Stimulated activated CD8-positive, alpha-beta memory T cell treated with anti-CD3 and anti-CD28 coated beads, Interleukin-12 subunit alpha, Interleukin-12 subunit beta, amount 100 ng/mL, for 1 hour (primary cell): ENCODE results near the gene NRG2.
A peak's percentile ranks its signal among the peaks of the same experiment; 100 is the strongest.

Experiments used
- DNase-seq: peaks from one replicate; pipeline ENCODE4 v3.0.0-alpha.2; 2020; ENCODE audit warnings: low read depth

NRG2 gene

DNA sequence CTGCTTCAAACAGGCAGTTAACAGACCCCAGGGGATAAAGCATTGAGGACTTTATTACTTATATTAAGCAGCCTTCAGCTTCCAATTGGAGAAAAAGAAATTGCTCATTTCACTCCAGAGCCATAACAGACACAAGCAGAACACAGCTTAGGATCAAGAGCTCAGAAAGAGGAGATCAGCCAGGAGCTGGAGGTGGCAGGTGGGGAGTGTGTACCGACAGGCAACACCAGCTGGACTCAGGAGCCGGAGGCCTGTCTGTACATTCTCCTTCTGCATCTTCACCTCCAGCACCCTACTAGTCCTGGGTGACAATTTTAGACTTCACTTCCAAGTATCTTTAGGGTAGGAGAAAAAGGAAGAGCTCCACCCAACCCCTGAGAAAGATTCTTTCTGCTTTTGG is 35.8 kb downstream of the NRG2 start:
- DNase-seq, result no peak

DNA sequence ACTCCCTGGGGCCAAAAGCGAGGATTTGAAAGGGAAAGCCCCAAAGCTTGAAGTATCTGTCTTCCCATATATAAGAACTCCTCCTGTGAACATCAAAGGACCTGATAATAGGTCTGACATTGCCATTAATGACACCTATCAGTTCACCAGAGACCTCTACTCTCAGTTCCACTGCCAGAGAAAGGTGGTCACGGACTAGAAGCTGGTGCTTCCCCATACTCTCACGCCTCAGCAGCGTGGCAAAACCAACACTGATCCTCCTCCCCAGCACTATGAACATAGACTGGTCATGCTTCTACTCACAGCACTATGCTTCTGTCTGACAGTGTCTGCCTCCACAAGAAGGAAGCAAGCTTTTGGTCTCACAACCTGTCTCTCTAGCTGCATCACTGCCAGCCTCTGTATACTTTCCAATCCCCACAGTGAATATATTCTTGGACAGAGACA is 37.9 kb downstream of the NRG2 start:
- DNase-seq, result no peak

DNA sequence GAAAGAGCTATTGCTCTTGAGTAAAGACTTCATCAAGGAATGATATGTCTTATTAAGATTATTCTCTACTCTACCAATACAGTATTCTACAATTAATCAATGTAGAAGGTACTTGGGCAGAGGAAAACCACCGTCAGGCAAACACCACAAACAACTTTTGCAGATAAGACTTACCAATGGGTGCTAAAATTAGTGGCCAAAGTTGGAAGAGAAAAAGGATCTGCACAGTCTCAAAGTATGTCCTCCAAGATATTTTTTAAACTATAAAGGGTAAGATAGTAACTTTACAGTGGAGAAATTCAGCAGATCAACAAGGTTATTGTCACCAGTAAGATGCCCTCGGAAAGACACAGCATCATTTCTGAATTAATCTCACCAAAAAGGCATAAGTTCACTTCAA is 38.9 kb downstream of the NRG2 start:
- DNase-seq, result no peak

DNA sequence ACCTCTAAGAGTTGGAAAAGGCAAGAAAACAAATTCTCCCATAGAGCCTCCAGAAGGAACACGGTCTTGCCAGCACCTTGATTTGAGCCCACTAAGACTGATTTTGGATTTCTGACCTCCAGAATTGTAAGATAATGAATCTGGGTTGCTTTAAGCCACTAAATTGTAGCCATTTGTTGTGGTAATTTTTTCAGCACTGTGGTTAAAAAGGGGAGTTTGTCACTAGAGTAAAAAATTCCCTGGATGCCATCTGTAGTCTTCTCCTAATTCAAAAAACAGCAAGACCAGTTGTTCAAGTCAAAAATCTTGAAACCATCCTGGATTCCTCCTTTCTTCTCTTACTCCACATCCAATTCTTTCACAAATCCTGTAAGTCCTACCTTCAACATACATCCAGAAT is 39.6 kb downstream of the NRG2 start:
- no peak for DNase-seq

DNA sequence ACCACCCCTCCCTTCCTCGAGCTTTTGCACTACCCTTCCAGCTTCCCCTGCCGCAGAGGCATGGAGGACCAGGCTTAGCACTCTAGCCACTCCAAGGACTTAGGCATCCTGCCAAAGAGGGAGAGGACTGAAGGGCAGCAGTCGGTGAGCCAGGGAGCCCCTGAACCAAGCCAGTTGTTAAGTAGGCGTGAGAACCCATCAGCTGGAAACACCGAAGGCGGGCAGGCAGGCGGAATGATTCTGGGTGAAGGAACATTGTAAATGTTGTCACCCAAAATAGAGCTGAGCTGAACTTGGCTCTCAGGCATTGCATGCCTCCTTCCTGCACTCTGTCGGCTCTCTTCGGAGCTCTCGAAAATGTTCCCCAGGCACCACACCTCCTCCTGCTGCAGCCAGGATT is 42.8 kb downstream of the NRG2 start:
- no peak for DNase-seq

DNA sequence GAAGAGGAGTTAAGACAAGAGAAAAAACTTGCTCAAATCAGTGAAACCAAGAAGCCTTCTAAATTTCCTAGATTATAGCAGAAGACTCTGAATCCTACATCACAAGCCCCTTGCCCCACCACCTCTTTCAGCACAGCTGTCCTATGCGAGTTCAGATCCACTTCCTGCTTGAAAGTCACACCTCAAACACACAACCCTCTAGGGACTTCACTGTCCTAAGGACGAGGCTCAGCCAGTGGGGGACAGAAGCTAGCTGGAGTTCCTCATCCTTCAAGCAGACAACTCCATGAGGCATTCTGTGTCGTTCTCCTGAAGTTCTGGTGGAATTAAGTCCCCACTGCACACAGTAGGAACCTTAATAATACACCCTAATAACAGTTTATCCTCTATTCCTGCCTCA is 44.3 kb downstream of the NRG2 start:
- DNase-seq, result no peak

DNA sequence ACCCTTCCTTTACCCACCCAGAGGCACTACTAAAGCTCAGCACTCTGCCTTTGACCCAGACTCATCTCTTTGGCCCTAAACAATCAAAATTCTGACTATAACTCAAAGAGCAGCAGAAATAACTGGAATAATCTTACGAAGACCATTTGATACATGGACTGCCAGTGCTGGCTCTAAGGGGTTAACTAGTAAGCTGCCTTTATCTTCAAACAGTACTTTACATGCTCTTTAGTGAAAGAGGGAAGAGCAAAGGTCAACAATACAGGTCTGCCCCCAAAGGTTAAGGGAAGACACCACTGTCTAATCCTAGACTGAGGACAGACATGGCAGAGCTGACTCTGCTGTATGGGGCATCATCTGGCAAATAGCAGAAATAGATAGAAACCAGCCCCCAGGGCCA is 45.8 kb downstream of the NRG2 start:
- no peak for DNase-seq

DNA sequence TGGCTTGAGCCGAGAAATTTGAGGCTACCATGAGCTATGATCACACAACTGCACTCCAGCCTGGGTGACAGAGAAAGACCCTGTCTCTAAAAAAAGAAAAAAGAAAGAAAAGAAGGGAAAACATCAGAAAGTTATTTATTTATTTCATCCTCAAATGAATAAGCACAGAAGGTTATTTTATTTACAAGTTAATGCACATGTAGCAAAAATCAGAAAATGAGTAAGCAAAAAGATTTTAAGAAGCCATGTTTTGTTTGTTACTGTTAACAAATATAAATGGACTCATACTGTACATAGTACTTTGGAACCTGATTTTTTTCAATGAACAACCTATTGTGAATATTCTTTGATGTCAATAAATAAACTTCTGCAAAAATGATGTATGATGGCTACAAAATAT is 47.2 kb downstream of the NRG2 start:
- no peak for DNase-seq

DNA sequence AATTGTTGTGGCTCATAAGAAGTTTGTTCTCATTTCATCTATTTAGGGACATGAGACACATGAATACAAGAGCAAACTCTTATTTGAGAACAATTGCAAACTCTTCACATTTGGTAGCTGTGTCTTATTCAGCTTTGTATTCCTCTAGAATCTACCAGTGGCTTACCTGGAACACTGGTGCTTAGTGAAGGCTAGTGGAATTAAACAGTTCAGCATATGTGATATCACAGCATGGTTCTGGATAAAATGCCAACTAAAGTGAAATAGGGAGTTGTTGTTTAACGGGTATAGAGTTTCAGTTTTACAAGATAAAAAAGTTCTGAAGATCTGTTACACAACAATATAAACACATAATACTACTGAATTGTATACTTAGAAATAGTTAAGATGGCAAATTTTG is 48.9 kb downstream of the NRG2 start:
- DNase-seq, result no peak

DNA sequence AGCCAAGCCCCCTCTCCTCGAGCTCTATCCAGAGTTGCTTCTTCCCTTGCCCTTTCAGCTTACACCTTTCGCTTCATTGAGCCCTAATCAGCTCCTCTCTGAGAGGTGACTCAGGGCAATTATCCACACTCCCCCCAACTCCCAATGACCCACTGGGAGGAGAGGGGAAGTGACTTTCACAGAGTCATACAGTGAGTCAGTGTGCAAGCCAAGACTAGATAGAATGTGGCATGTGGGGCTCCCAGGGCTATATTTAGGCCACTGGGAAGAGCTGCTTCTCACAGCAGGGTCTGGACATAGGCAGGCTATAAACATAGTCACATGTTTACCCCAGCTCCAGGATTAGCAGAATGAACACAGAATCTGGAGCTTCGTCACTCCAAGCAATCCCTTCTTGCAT is 57.4 kb downstream of the NRG2 start:
- DNase-seq, result no peak

DNA sequence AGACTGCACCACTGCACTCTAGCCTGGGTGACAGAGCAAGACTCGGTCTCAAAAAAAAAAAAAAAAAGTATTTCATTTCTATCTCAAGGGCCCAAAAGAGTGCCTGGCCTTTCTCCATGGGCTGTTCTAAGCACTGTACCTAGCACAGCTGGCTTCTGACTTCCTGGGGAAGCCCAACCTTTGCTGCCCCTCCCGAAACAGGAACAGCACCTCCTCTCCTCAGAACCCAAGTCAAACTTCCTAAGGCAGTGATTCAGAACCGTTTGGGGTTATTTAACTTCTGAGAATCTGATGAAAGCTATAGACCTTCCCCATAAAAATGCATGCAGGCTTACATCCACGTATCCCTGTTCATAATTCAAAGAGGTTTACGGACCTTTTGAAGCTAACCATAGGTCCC is 57.8 kb downstream of the NRG2 start:
- no peak for DNase-seq

DNA sequence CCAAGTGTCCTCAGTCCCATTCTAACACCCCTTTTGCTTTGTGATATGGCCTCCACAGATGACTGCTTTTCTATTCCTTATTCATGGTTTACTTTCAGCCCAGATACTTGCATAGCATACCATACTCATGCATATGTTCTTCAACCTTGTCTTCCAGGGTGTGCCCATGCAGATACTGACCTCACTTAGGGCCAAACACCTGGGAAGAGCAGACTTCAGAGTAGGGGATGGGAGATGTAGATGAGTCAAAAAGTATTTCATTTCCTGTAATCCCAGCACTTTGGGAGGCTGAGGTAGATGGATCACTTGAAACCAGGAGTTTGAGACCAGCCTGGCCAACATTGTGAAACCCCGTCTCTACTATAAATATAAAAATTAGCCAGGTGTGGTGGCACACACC is 58.3 kb downstream of the NRG2 start:
- no peak for DNase-seq

DNA sequence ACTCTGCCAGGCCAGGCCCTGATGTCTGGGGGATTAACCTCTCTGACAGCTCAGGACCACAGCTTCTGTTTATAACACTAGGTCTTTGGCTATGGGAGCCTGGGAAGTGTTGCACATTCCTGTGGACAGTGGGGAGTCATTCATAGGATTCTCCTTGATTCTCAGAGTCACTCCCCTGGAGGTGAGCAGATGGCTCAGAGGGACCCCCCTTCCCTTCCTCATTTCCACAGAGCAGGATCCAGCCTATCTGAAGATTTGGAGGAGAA is 60.2 kb downstream of the NRG2 start:
- no peak for DNase-seq

DNA sequence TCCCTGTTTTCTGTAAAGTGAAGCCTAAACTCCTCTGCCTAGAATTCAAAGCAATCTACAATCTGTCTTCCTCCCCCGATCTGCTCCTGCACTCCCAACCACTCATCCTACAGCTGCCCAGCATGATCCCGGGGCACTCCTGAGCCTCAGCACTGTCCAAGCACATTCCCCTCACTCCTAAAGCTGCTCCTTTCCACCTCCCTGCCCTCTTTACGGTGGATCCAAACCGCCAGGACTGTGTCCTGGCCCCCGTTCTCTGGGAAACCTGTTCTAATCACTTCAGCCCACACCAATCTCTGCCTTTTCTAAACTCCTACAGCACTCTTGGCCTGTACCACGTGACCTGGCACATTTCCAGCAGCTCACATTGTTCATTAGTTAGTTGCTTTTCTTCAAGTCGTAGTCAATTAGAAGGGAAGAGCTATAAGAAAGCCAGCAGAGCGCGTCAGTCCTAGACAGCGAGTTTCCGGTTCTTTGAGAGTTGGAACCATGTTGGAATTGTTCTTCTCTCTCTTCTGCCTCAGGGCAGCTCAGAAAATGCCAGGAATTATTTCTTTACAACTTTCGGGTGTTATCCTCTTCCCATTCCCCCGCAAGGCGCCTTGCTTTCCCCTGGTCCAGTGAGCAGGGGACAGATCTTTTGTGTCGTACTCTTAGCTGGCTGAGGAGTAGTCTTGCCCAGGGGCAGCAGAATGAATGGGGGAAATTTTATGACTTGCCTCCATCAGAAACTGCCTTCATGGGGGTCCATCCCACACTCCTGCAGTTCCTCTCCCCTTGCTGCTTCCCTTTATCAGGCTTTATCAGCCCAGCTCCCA is 60.7 kb downstream of the NRG2 start:
- no peak for DNase-seq

DNA sequence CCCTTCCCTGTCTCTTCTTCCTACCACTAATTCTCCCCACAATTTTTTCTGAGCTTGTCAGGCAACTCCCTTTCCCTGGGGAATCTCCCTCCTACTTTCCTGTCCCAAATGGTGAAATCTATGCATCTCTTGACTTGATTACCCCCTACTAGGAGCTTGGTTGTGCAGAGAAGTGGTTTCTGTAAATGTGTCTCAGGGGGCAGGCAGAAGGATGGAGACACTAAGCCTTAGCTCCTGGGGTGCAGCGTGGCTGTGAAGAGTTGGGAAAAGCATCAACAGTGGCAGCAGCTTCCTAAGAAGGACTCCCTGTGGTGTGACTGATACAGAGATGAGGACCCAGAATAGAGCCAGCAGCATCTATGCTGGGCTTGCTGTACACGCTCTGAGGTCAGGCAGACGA is 62.3 kb downstream of the NRG2 start:
- DNase-seq, result no peak

DNA sequence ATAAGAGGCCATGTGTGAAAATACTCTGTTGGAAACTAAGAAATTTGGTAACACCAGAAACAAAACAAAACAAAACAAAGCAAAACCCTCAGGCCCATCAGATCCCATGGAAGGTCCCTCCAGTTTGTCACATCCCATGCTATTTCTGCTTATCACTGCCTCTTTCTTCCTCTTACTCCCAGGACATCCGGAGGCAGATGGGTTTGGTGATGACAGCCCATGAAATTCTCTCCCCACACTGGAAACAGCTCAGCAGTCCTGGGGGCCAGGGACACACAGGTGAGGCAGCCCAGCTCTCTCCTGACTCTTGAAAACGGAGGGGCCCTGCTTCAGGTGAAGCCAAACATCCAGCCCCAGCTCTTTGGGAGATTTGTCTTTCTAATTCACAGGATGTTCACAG is 63.2 kb downstream of the NRG2 start:
- no peak for DNase-seq

DNA sequence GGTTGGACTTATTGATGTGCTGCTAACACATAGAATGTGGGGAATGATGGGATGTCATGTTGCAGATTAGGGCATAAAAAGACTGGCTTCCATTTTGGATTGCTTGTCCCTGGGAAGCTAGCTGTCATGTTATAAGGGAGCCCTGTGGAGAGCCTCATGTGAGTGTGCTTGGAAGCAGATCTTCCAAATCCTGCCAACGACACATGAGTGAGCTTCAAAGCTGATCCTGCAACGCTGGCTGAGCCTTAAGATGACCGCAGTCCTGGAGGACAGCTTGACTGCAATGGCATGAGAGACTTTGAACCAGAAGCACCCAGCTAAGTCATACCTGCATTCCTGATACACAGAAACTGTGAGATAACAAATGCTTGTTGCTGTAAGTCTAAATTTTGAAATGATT is 63.6 kb downstream of the NRG2 start:
- no peak for DNase-seq

DNA sequence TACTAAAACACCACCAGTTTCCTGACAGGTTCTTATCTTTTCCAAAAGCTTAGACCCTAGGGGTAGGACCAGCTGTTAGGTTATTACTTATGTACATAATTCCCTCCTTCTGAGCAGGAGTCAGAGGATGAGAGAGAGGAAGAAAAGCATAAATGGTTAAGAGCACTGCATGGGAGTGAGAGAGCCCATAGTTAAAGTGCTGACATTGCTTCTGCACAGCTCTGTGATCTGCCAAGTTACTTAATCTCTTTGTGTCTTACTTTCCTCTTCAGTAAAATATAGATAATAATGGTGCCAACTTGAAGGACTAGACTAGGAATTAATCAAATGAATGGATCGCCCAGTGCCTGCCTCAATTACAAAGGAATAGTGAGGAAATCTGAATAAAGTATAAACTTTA is 66.4 kb downstream of the NRG2 start:
- no peak for DNase-seq

DNA sequence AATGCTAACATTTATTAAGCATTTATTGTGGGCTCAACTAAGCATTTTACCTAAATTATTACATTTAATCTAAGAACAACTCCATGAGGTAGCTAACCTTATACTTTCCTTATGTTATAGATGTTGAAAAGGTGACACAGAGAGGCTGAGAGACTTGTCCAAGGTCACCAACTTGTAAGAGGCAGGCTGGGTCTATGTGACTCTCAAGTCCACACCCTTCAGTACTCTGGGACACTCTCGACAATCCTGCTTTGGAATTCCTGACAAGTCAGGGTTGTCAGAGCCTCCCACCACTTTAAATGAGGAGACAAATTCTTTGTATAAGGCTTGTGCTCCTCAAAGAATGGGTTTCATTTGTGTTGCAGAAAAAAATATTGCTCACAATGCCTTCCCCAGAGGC is 67.2 kb downstream of the NRG2 start:
- DNase-seq, result no peak

DNA sequence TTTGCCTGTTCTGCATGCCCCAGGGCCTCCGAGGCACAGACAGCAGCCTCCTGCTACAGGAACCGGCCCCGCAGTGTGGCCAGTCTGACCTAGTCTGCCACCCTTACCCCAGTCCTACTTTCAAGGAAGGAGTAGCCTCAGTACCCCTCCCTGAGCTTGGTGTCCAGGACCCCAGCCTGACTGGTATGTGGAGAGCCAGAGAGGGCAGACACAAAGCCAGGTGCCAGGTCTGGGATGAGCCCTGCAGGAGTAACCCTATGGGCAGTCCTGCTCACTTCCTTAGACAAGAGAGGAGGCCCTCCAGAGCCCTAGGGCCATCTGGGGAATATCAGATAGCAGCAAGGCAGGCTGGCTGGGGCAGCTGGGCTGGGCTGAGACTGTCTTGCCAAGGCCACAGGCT is 67.8 kb downstream of the NRG2 start:
- DNase-seq, result no peak

DNA sequence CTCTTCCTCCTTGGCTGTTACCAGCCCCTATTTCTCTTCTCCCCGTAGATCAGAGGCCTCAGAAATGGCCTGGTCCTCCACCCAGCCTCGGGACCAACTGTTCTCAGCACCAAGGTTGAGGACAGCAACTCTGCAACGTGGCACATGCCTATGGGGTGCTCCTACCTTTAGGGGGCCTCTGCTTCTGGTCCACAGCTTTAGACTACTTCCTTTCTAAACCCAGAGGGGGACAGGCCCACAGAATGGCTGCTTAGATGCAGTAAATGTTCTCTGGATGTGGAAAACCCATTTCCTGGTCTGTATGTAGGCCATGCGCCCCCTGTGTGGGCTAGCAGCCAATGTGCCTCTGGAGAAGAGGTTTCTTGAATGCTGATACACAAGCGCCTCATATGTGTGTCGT is 68.4 kb downstream of the NRG2 start:
- no peak for DNase-seq

DNA sequence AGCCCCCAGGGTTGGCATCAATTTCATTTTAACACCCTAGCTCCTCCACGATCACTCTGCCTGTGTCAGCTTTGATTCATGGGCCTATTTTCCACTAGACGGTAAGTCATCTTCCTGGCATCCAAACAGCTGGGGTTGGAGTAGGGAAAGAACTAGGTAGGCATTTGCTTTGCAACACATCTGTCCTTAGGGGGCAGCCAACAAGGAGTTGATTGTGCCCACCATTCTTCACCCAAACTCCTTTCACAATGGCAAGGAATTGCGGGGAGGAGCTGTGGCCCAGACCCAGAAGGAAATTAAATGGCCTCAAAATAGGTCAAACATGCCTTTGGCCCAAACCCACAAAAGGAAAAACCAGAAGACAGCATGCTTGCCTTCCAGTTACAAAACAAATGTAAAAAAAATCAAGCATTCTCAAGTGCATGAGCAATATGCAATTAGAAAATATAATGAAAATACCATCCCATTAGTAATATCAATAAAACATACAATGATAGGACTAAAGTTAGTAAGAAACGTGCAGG is 71.8 kb downstream of the NRG2 start:
- DNase-seq, result no peak

DNA sequence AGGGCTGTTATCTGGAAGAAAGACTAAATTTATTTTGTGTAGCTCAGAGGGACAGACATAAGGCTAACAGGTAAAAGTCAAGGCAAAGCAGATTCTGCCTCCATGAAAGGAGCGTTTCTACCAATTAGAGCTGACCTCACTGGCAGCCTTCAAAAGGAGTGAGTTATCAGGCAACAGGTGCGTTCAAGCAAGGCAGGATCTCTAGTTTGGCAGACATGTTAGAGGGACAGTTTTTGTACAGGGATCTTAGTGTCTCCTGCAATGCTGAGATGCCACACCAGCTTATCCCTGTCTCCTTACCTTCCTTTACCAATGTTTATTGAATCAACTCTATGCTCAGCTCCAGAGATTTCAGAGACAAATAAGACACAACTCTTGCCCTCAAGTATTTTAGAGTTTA is 73.8 kb downstream of the NRG2 start:
- DNase-seq, result no peak

DNA sequence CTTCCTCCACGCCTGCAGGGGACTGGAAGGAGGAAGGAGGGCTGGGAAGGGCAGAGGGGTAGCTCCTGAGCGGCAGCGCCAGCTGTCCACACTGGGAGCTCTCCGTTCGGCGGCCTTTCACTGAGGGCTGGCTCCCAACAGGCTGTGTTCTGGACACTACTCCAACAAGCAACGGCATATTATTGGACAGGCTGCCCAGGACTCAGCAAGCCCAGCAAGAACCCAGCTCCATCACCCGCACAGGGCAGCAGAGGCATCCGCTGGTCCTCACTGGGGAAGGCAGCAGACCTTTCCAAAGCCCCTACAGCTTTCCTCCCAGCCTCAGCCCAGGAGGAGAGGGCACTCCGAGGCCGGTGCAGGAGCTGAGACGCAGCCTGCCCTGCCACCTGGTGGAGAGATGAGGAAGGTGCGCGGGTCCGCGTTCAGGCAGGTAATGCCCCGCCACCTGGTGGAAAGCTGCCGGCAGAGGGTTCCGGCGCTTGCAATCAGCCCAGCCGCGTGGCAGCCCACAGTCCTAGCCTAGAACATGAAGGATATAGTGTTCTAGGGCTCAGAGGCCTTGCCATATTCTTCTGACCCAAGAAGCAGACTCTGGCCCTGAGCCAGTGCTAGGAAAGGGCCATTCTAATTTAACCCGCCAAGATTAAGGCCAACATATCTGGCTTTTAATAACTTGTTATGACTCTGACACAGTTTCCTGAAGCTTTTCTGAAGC is 74.4 kb downstream of the NRG2 start:
- DNase-seq, result peak; percentile 75
